NAMALWA (cell line): ENCODE measurements around the gene FMR1.

Source experiments
- DNase-seq: peaks from one replicate; pipeline ENCODE4 v3.0.0-alpha.2; 2015; ENCODE audit warnings: low spot score

The FMR1 gene

GRCh38 chrX:147911192-147912022 is at the start of gene FMR1:
TSS of gene FMR1 (plus strand) at chrX:147911919. CDS start at chrX:147912180, 261 bp downstream.
- peak; percentile 94 for DNase-seq

- peak; percentile 64 for DNase-seq
Observed at GRCh38 chrX:147875866-147876596, 35.7 kb upstream of the FMR1 start.

- no peak for DNase-seq
Observed at GRCh38 chrX:147876849-147877646, 34.7 kb upstream of the FMR1 start.

DNA sequence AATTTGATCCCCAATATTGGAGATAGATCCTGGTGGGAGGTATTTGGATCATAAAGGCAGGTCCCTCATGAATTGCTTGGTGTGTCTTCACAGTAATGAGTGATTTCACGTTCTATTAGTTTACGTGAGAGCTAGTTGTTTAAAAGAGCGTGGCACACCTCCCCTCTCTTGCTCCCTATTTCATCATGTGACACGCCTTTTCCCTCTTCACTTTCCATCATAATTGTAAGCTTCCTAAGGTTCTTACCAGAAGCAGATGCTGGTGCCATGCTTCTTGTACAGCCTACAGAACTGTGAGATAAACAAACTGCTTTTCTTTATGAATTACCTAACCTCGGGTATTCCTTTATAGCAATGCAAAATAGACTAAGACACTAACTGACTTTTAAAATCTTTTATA is 34.0 kb upstream of the FMR1 start:
- DNase-seq: no peak

DNA sequence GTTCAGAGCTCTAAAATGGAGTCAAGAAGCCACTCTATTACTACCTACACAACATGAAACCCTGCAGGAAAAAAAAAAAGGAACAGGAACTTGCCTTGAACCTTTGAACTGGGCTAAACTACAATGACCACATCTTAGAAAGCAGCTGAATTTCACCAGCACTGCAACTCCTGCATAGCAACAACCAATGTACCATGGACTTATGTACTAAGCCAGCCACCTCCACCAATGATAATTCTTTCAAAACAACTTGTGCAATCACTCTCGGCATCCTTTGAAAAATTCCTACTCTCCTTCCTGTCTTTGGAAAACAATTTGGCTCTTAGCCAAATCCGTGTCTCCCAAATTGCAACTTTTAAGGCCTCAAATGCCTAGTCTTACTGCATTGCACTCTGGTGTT is 26.8 kb upstream of the FMR1 start:
- DNase-seq: no peak

DNA sequence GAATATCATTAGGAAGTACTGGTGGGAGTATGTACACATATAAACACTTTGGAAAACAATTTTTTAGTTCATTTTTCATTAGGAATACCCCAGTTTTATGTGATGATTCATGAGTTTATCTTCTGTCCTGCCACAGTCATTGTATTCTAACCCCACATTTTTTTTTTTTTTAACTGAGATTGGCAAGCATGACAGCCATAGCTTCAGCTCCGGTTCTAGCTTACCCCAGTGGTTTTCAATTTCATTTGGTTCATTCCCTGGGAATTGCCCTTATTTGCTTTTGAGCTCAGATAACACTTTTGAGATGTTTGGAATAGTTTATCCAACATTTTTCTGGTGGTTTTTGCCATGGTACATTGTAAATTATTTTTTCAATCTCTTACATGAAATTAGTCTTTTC is 21.0 kb upstream of the FMR1 start:
- DNase-seq: no peak

- no peak for DNase-seq
Observed at GRCh38 chrX:147891896-147892295, 19.8 kb upstream of the FMR1 start.

DNA sequence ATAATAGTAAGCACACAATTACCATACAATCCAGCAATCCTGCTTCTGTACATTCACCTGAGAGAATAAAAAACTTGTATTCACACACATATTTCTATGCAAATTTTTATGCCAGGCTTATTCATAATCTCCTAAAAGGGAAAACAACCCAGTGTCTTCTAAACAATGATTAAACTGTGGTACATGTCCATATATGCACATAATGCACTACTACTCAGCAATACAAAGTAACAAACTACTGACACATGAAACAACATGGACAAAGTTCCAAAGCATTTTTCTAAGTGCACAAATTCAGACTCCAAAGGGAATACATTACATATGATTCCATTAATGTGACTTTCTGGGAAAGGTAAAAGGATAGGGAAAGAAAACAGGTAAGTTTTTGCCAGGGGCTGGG is 18.0 kb upstream of the FMR1 start:
- no peak for DNase-seq

GRCh38 chrX:147894366-147894963 is 17.3 kb upstream of the FMR1 start:
- DNase-seq: no peak

- no peak for DNase-seq
Observed at GRCh38 chrX:147897117-147897516, 14.6 kb upstream of the FMR1 start.

- DNase-seq: no peak
Observed at GRCh38 chrX:147898951-147899350, 12.8 kb upstream of the FMR1 start.

- no peak for DNase-seq
Observed at GRCh38 chrX:147899379-147900114, 12.2 kb upstream of the FMR1 start.

GRCh38 chrX:147900349-147900748 is 11.4 kb upstream of the FMR1 start:
- no peak for DNase-seq

DNA sequence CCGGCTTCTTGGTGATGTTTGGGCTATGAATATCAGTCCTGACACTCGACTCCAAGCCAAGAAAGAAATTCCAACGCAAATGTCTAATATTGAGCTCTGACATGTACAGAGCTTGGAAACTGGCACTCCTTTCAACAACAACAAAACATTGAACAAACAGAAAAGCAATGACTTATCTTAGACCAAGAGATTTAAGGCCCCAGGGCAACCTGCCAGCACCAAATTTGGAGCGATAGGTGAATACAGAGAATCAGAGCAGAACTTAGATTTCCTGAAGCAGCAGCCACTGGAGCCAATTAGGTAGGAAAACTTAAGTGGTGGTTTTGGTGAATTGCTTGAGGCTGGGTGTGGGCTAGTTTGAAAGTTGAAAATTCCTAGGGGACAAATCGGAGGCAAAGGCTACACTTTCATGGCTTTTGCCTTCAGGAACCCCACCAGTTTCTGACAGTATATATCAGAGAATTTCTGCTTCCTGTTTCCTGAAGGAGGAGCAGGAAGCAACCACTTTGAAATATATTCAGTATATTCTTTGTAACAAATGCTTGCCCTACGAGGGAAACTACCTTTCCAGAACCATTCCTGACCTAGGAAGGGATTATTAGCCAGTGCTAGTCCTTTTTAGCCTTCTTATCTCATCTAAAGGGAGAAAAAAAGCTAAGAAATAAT is 10.1 kb upstream of the FMR1 start:
- DNase-seq: no peak

DNA sequence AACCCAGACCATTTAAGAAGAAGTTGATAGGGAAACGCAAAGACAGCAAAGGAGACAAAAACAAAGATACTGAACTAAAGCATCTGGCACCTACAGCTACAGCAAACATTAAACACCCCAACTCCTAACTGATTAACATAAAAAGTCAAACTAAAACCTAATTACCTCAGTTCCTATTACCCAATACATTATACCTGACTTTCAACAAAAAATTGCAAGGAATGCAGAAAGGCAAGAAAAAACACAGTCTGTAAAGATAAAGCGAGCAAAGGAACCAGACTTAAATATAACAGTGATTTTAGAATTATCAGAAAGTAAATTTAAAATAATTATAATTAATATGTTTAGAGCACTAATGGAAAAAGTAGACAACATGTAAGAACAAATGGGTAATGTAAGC is 9.4 kb upstream of the FMR1 start:
- DNase-seq: no peak

GRCh38 chrX:147908106-147908505 is 3.6 kb upstream of the FMR1 start:
- DNase-seq: no peak

- no peak for DNase-seq
Observed at GRCh38 chrX:147910607-147911006, 1.1 kb upstream of the FMR1 start.

DNA sequence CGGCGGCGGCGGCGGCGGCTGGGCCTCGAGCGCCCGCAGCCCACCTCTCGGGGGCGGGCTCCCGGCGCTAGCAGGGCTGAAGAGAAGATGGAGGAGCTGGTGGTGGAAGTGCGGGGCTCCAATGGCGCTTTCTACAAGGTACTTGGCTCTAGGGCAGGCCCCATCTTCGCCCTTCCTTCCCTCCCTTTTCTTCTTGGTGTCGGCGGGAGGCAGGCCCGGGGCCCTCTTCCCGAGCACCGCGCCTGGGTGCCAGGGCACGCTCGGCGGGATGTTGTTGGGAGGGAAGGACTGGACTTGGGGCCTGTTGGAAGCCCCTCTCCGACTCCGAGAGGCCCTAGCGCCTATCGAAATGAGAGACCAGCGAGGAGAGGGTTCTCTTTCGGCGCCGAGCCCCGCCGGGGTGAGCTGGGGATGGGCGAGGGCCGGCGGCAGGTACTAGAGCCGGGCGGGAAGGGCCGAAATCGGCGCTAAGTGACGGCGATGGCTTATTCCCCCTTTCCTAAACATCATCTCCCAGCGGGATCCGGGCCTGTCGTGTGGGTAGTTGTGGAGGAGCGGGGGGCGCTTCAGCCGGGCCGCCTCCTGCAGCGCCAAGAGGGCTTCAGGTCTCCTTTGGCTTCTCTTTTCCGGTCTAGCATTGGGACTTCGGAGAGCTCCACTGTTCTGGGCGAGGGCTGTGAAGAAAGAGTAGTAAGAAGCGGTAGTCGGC is 528 bp downstream of the FMR1 start:
- peak; percentile 64 for DNase-seq

DNA sequence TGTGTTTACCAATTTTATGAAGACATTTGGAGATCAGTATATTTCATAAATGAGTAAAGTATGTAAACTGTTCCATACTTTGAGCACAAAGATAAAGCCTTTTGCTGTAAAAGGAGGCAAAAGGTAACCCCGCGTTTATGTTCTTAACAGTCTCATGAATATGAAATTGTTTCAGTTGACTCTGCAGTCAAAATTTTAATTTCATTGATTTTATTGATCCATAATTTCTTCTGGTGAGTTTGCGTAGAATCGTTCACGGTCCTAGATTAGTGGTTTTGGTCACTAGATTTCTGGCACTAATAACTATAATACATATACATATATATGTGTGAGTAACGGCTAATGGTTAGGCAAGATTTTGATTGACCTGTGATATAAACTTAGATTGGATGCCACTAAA is 1.9 kb downstream of the FMR1 start:
- no peak for DNase-seq

DNA sequence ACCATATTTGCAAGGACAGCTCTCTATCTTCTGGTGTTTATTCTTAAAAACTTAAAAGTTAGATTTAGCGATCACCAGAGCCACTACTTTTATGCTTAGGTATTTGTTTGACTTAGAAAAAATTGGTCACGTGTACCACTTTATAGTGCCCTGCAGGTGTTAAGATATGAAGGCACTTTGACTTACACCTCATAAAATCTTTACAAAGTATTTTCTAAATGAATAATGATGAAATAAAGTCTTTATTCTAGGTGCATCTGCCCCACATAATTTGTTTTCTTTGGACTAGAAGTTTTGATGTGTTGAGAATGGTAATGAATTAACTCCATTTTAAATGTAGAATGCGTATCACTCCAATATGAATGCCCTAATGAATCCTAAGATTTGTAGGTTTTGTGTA is 2.9 kb downstream of the FMR1 start:
- DNase-seq: peak; percentile 2
